Effector CD4-positive, alpha-beta T cell (primary cell): Measurements from ENCODE around the gene PCNX1.
"Not testable (repeated sequence)": the region's sequence is repeated elsewhere in the genome, so short reads cannot be mapped to it uniquely, and the experiment has no call there.

Source experiments
- DNase-seq: peaks from one replicate; pipeline ENCODE4 v3.0.0-alpha.2; 2020

Gene PCNX1

GRCh38 chr14:70917633-70918032, 10.4 kb downstream of the PCNX1 start:
- no peak for DNase-seq

- DNase-seq, result peak; percentile 10
Observed at GRCh38 chr14:70919774-70920173, 12.5 kb downstream of the PCNX1 start.

- no peak for DNase-seq
Observed at GRCh38 chr14:70920608-70921007, 13.3 kb downstream of the PCNX1 start.

- DNase-seq, result no peak
Observed at GRCh38 chr14:70921669-70922068, 14.4 kb downstream of the PCNX1 start.

GRCh38 chr14:70924521-70924920, 17.3 kb downstream of the PCNX1 start:
- DNase-seq, result no peak

GRCh38 chr14:70926235-70926830, 19.1 kb downstream of the PCNX1 start:
- no peak for DNase-seq

GRCh38 chr14:70931008-70931407, 23.7 kb downstream of the PCNX1 start:
- DNase-seq, result no peak

GRCh38 chr14:70934084-70934483, 26.8 kb downstream of the PCNX1 start:
- DNase-seq, result no peak

GRCh38 chr14:70934502-70935134, 27.4 kb downstream of the PCNX1 start:
- DNase-seq, result no peak

- no peak for DNase-seq
Observed at GRCh38 chr14:70935135-70935534, 27.9 kb downstream of the PCNX1 start.

- not testable (repeated sequence) for DNase-seq
Observed at GRCh38 chr14:70939693-70940092, 32.4 kb downstream of the PCNX1 start.

GRCh38 chr14:70941637-70942341, 34.5 kb downstream of the PCNX1 start:
- peak; percentile 67 for DNase-seq

- DNase-seq, result no peak
Observed at GRCh38 chr14:70942342-70942706, 35.1 kb downstream of the PCNX1 start.

- not testable (repeated sequence) for DNase-seq
Observed at GRCh38 chr14:70942721-70943120, 35.5 kb downstream of the PCNX1 start.

- no peak for DNase-seq
Observed at GRCh38 chr14:70943838-70944237, 36.6 kb downstream of the PCNX1 start.

- DNase-seq, result no peak
Observed at GRCh38 chr14:70947739-70948138, 40.5 kb downstream of the PCNX1 start.

- DNase-seq, result no peak
Observed at GRCh38 chr14:70952485-70952884, 45.2 kb downstream of the PCNX1 start.

GRCh38 chr14:70954068-70954467, 46.8 kb downstream of the PCNX1 start:
- no peak for DNase-seq

GRCh38 chr14:70955543-70956480, 48.6 kb downstream of the PCNX1 start:
- peak; percentile 33 for DNase-seq

GRCh38 chr14:70956511-70956910, 49.3 kb downstream of the PCNX1 start:
- no peak for DNase-seq

- DNase-seq, result no peak
Observed at GRCh38 chr14:70957710-70958109, 50.5 kb downstream of the PCNX1 start.

GRCh38 chr14:70962935-70963334, 55.7 kb downstream of the PCNX1 start:
- DNase-seq, result no peak

GRCh38 chr14:70964492-70964891, 57.2 kb downstream of the PCNX1 start:
- DNase-seq, result no peak
